ENCODE results near the gene SPSB2.

DNA sequence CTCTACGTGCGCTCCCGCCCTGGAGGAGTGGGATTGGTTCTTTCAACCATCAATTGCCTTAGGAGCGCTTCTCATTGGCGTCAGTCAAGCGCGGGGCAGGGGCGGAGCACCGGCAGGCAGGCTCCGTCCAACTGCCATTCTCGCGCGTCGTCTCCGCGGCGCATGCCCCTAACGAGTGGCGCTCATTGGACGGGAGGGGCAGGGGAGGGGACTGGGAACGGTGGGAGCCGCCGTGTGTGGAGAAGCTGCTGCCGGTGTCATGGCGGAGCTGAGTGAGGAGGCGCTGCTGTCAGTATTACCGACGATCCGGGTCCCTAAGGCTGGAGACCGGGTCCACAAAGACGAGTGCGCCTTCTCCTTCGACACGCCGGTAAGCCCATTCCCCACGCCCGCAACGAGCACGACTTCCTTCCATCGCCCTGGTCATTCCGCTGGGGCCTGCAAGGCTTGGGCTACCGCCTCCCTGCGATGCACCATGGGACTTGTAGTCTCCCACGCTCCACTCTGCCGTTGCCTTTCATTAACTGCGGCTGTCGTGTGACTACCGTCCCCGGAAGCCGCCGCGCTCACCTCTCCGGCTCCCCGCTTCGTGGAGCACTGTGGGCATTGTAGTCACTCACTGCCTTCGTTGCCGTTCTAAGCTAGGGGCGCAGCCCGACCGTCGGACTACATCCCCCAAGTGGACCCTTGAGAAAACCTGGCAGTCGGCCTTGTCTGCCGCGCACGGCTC, 21.0 kb downstream of the SPSB2 start, which contains the start of gene USP5:
- peak; percentile 72 for TF ChIP-seq POLR2AphosphoS5 (IDR thresholded peaks at IDR 0.05; ENCODE audit: low read depth, low read length)
- TF ChIP-seq SIN3A (IDR thresholded peaks at IDR 0.05; ENCODE audit: borderline replicate concordance, insufficient read depth, low read length) = no peak
- TF ChIP-seq, protein P1, sequence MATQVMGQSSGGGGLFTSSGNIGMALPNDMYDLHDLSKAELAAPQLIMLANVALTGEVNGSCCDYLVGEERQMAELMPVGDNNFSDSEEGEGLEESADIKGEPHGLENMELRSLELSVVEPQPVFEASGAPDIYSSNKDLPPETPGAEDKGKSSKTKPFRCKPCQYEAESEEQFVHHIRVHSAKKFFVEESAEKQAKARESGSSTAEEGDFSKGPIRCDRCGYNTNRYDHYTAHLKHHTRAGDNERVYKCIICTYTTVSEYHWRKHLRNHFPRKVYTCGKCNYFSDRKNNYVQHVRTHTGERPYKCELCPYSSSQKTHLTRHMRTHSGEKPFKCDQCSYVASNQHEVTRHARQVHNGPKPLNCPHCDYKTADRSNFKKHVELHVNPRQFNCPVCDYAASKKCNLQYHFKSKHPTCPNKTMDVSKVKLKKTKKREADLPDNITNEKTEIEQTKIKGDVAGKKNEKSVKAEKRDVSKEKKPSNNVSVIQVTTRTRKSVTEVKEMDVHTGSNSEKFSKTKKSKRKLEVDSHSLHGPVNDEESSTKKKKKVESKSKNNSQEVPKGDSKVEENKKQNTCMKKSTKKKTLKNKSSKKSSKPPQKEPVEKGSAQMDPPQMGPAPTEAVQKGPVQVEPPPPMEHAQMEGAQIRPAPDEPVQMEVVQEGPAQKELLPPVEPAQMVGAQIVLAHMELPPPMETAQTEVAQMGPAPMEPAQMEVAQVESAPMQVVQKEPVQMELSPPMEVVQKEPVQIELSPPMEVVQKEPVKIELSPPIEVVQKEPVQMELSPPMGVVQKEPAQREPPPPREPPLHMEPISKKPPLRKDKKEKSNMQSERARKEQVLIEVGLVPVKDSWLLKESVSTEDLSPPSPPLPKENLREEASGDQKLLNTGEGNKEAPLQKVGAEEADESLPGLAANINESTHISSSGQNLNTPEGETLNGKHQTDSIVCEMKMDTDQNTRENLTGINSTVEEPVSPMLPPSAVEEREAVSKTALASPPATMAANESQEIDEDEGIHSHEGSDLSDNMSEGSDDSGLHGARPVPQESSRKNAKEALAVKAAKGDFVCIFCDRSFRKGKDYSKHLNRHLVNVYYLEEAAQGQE (IDR thresholded peaks at IDR 0.05; ENCODE audit: insufficient read depth in 1 of 2, low read depth in 2 of 2, low read length in 2 of 2) = no peak
- TF ChIP-seq TAF1 (IDR thresholded peaks at IDR 0.05; ENCODE audit: borderline replicate concordance, insufficient read depth, low read length) = no peak
